Keratinocyte (primary cell): ENCODE measurements around the gene LRRC41. TPM values are rescaled to one million over a fixed set of nuclear protein-coding genes. Genes with fewer than 3 reads are reported as not detected.

Experiments used
- DNase-seq: peaks from one replicate; pipeline ENCODE4 v3.0.0-alpha.2; 2011; ENCODE audit warnings: low read depth, missing footprints, low spot score
- FAIRE-seq: peaks from 2 replicates; lab custom pipeline; 2011; peaks lifted over from hg19 to GRCh38; lab: Jason Lieb, UNC
- H2AFZ ChIP-seq: 2 replicates; pipeline ENCODE4 v1.6.0; 2012; ENCODE audit warnings: low read length, control low read depth, inconsistent platforms; ENCODE audit not compliant: control insufficient read depth
- H3K27ac ChIP-seq: 2 replicates; pipeline ENCODE4 v1.5.1; 2011; ENCODE audit warnings: low read length; ENCODE audit not compliant: control insufficient read depth, insufficient read depth
- H3K27me3 ChIP-seq: 3 replicates; pipeline ENCODE4 v1.6.0; 2011; ENCODE audit warnings: low read length; ENCODE audit not compliant: control insufficient read depth, insufficient read depth; ENCODE audit errors: extremely low read depth
- H3K36me3 ChIP-seq, 2 experiments: 2 replicates in 1 of 2; 3 replicates in 1 of 2; pipeline ENCODE4 v1.5.1; 2011; ENCODE audit warnings: low read length in 2 of 2, mild to moderate bottlenecking in 1 of 2; ENCODE audit not compliant: control insufficient read depth in 2 of 2, insufficient read depth in 2 of 2; ENCODE audit errors: extremely low read depth in 1 of 2
- H3K4me1 ChIP-seq: 3 replicates; pipeline ENCODE4 v1.5.1; 2011; ENCODE audit warnings: low read length; ENCODE audit not compliant: control insufficient read depth, insufficient read depth; ENCODE audit errors: extremely low read depth
- H3K4me2 ChIP-seq: 3 replicates; pipeline ENCODE4 v1.6.0; 2011; ENCODE audit warnings: low read depth, low read length; ENCODE audit not compliant: control insufficient read depth, insufficient read depth; ENCODE audit errors: extremely low read depth
- H3K4me3 ChIP-seq, 3 experiments: fragments of 200-600 bp in 1 of 3; sonication (generic) in 1 of 3; 2 replicates in 2 of 3; 3 replicates in 1 of 3; pipeline ENCODE4 v1.5.1; 2011 to 2016; ENCODE audit warnings: low read length in 3 of 3, mild to moderate bottlenecking in 3 of 3, control low read depth in 2 of 3, inconsistent platforms in 1 of 3, low read depth in 1 of 3, mixed read lengths in 1 of 3, mixed run types in 1 of 3, moderate library complexity in 1 of 3; ENCODE audit not compliant: control insufficient read depth in 2 of 3, insufficient read depth in 2 of 3; ENCODE audit errors: extremely low read depth in 1 of 3
- H3K79me2 ChIP-seq: 2 replicates; pipeline ENCODE4 v1.6.0; 2012; ENCODE audit warnings: low read length; ENCODE audit not compliant: control insufficient read depth, insufficient read depth
- H3K9ac ChIP-seq: 3 replicates; pipeline ENCODE4 v1.6.0; 2011; ENCODE audit warnings: low read length; ENCODE audit not compliant: control insufficient read depth, insufficient read depth; ENCODE audit errors: extremely low read depth
- H3K9me1 ChIP-seq: 3 replicates; pipeline ENCODE4 v1.6.0; 2011; ENCODE audit warnings: low read length; ENCODE audit not compliant: control insufficient read depth, insufficient read depth; ENCODE audit errors: extremely low read depth
- H3K9me3 ChIP-seq: 2 replicates; pipeline ENCODE4 v1.5.1; 2012; ENCODE audit warnings: low read depth, low read length; ENCODE audit not compliant: control insufficient read depth
- H4K20me1 ChIP-seq: 3 replicates; pipeline ENCODE4 v1.6.0; 2011; ENCODE audit warnings: low read length; ENCODE audit not compliant: control insufficient read depth, insufficient read depth; ENCODE audit errors: extremely low read depth
- EZH2 ChIP-seq: IDR thresholded peaks from one replicate; pipeline ENCODE4 v1.6.1; 2012; ENCODE audit warnings: inconsistent platforms, mild to moderate bottlenecking, low read length, moderate library complexity
- dilution Hi-C: fragments of 300-500 bp; cut with MboI; formaldehyde crosslinking; loops from one replicate; pipeline ENCODE4 v1.7.0; 2020; ENCODE audit warnings: low sequenced_read_pairs; ENCODE audit not compliant: extremely low pct_ligation_motif_present
- polyA plus RNA-seq, 5 experiments: library from polyadenylated mRNA; depleted of rRNA in 3 of 5; stranded (reverse) in 3 of 5; stranded (forward) in 1 of 5; unstranded in 1 of 5; fragments of >200 nt; gene quantifications; 1 replicate in 1 of 5; 2 replicates in 3 of 5; 3 replicates in 1 of 5; pipeline versions ENCODE4 v1.2.1 to v1.2.3, GENCODE V29; 2011 to 2012; ENCODE audit warnings: missing spikeins in 2 of 5, low read depth in 1 of 5, low replicate concordance in 1 of 5
- TF ChIP-seq, protein P1 (sequence below), 3 experiments: IDR thresholded peaks in 1 of 3; conservative IDR thresholded peaks in 1 of 3; optimal IDR thresholded peaks in 1 of 3; 2 replicates in 2 of 3; 3 replicates in 1 of 3; pipeline versions ENCODE3 to v1.5.1; 2011; ENCODE audit warnings: low read length in 3 of 3, mild to moderate bottlenecking in 3 of 3, moderate library complexity in 2 of 3, control low read depth in 1 of 3, inconsistent platforms in 1 of 3; ENCODE audit not compliant: insufficient read depth in 2 of 3; ENCODE audit errors: extremely low read depth in 1 of 3

Gene LRRC41
- polyA plus RNA-seq, 1 donor (not counting 4 experiments of a cell fraction or from before 2014, with no cell fraction given) = 51.2 TPM

DNA sequence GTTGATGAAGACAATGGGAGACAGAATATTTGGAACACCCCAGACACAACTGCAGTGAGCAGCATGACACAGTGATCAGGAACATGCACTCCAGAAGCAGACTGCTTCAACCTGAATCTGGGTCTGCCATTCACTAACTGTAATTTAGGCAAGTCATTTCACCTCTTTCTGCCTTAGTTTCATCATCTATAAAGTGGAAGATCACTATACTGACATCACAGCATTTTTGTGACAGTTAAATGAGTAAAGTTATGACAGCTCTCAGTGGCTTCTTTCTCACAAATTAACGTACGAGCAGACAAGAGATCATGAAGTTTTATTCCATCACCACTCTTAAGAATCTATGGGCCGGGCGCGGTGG lies 14.3 kb downstream of the LRRC41 start:
- dilution Hi-C loops = no loop called here
- Histone ChIP-seq H3K4me3 (no peak overlapping the region), H2AFZ (no peak overlapping the region), H3K9ac (no peak overlapping the region), H4K20me1 (no peaks in the 10 kb centered on the region), H3K4me2 (peak overlapping the region; percentile 23), H3K79me2 (no peaks in the 10 kb centered on the region), H3K4me1 (peaks cover 19% of the 10 kb centered on the region), H3K27ac (peak overlapping the region; percentile 66), H3K36me3 (peaks cover 17 to 23% of the 10 kb centered on the region in 2 experiments), H3K27me3 (no peaks in the 10 kb centered on the region), H3K9me3 (no peaks in the 10 kb centered on the region), H3K9me1 (peaks cover 2% of the 10 kb centered on the region)
- no peak for FAIRE-seq
- DNase-seq = no peak
- TF ChIP-seq, protein P1, sequence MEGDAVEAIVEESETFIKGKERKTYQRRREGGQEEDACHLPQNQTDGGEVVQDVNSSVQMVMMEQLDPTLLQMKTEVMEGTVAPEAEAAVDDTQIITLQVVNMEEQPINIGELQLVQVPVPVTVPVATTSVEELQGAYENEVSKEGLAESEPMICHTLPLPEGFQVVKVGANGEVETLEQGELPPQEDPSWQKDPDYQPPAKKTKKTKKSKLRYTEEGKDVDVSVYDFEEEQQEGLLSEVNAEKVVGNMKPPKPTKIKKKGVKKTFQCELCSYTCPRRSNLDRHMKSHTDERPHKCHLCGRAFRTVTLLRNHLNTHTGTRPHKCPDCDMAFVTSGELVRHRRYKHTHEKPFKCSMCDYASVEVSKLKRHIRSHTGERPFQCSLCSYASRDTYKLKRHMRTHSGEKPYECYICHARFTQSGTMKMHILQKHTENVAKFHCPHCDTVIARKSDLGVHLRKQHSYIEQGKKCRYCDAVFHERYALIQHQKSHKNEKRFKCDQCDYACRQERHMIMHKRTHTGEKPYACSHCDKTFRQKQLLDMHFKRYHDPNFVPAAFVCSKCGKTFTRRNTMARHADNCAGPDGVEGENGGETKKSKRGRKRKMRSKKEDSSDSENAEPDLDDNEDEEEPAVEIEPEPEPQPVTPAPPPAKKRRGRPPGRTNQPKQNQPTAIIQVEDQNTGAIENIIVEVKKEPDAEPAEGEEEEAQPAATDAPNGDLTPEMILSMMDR (optimal IDR thresholded peaks at IDR 0.05 in 1 of 3, IDR thresholded peaks at IDR 0.05 in 1 of 3, conservative IDR thresholded peaks at IDR 0.05 in 1 of 3; ENCODE audit: extremely low read depth in 1 of 3, insufficient read depth in 2 of 3, low read length in 3 of 3) = no peak
- no peak for TF ChIP-seq EZH2

DNA sequence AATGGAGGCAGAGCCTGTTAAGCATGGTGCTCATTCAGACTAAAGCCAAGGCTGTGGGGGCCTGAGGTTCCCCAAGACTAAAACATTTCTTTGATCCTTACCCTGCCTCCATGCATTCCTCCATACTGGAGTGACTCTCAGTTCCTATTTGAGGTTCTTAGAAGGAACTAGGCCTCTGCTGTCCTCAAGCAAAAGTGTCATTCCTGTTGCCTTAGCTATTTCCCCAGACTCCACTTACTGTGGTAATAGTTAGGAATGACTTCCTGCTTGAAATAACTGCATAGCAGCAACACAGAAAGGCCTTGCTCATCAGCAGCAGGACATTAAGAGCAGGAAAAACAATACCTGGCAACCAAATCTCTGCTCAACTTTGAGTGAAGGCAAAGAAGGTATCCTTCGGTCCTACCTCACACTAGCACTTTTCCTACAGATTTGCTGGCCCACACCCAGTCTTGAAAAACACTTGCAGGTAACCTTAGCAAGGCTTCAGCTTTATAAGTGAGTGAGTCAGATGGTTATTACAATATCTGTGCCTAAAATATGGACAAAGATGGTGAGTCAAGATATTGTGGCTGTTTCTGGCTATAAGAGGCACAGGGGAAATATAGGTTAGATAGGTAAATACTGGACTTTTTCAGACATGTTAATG lies 14.8 kb downstream of the LRRC41 start:
- no peak for DNase-seq
- no peaks in the 10 kb centered on the region for H4K20me1 ChIP-seq
- no peaks in the 10 kb centered on the region for H3K27me3 ChIP-seq
- no peak overlapping the region for H3K9ac ChIP-seq
- no peak overlapping the region for H3K4me3 ChIP-seq
- H3K9me3 ChIP-seq = no peaks in the 10 kb centered on the region
- TF ChIP-seq, protein P1 (optimal IDR thresholded peaks at IDR 0.05 in 1 of 3, IDR thresholded peaks at IDR 0.05 in 1 of 3, conservative IDR thresholded peaks at IDR 0.05 in 1 of 3; ENCODE audit: extremely low read depth in 1 of 3, insufficient read depth in 2 of 3, low read length in 3 of 3) = no peak
- no peak for TF ChIP-seq EZH2
- peak overlapping the region; percentile 23 for H3K4me2 ChIP-seq
- H3K9me1 ChIP-seq = peaks cover 2% of the 10 kb centered on the region
- H3K27ac ChIP-seq = peak overlapping the region; percentile 66
- H3K36me3 ChIP-seq = peaks cover 19 to 23% of the 10 kb centered on the region in 2 experiments
- H3K79me2 ChIP-seq = no peaks in the 10 kb centered on the region
- dilution Hi-C loops = no loop called here
- peaks cover 19% of the 10 kb centered on the region for H3K4me1 ChIP-seq
- FAIRE-seq = no peak
- no peak overlapping the region for H2AFZ ChIP-seq
